Neutrophil (primary cell): ENCODE data around the gene NTSR1.

ENCODE experiments used
- H3K27ac ChIP-seq: fragments of 200-600 bp; sonication (generic); 2 replicates; pipeline ENCODE4 v1.5.1; 2016; ENCODE audit warnings: mild to moderate bottlenecking, moderate library complexity
- H3K27me3 ChIP-seq: fragments of 200-600 bp; sonication (generic); 2 replicates; pipeline ENCODE4 v1.6.0; 2016; ENCODE audit warnings: mild to moderate bottlenecking
- H3K36me3 ChIP-seq: fragments of 200-600 bp; sonication (generic); 2 replicates; pipeline ENCODE4 v1.5.1; 2017
- H3K4me1 ChIP-seq, 2 experiments: fragments of 200-600 bp in 1 of 2; sonication (generic) in 1 of 2; 1 replicate in 1 of 2; 2 replicates in 1 of 2; pipeline versions ENCODE4 v1.5.1 to v1.6.1; 2013 to 2016; ENCODE audit warnings: low read depth in 1 of 2, low read length in 1 of 2, mild to moderate bottlenecking in 1 of 2, moderate library complexity in 1 of 2; ENCODE audit not compliant: control insufficient read depth in 1 of 2, insufficient read depth in 1 of 2
- H3K4me3 ChIP-seq, 2 experiments: fragments of 200-600 bp in 1 of 2; sonication (generic) in 1 of 2; 1 replicate in 1 of 2; 2 replicates in 1 of 2; pipeline ENCODE4 v1.5.1; 2013 to 2016; ENCODE audit warnings: low read depth in 1 of 2, low read length in 1 of 2, mild to moderate bottlenecking in 1 of 2, moderate library complexity in 1 of 2
- H3K9me3 ChIP-seq: fragments of 200-600 bp; sonication (generic); 2 replicates; pipeline ENCODE4 v1.5.1; 2016
- TF ChIP-seq, protein P1 (sequence below): fragments of 200-600 bp; sonication (generic); IDR thresholded peaks from 2 replicates; pipeline ENCODE4 v1.5.1; 2016; ENCODE audit warnings: antibody characterized with exemption

NTSR1 gene

DNA sequence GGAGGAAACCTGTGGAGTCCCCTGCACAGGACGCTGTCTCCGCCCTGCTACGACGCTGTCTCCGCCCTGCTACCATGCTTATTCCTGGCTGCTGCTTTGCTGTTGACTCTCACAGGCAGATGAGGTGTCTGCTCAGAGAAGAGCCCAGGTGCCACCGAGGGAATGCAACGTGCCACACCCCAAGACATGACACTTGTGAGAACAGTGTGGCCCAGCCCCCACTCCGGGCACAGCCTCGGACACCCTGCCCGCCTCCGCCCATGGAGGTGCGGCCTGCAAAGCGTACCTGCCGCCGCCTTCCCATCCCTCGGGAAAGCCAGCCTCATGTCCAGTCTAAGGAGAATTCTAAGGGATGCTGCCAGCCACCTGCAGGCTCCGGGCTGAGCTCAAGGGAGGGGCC, 72.1 kb downstream of the NTSR1 start:
- H3K36me3 ChIP-seq = no peaks in the 10 kb centered on the region
- peaks cover 24 to 30% of the 10 kb centered on the region in 2 experiments for H3K4me1 ChIP-seq
- H3K27ac ChIP-seq = no peak overlapping the region
- H3K27me3 ChIP-seq = no peaks in the 10 kb centered on the region
- H3K4me3 ChIP-seq = no peak overlapping the region
- no peaks in the 10 kb centered on the region for H3K9me3 ChIP-seq
- TF ChIP-seq, protein P1, sequence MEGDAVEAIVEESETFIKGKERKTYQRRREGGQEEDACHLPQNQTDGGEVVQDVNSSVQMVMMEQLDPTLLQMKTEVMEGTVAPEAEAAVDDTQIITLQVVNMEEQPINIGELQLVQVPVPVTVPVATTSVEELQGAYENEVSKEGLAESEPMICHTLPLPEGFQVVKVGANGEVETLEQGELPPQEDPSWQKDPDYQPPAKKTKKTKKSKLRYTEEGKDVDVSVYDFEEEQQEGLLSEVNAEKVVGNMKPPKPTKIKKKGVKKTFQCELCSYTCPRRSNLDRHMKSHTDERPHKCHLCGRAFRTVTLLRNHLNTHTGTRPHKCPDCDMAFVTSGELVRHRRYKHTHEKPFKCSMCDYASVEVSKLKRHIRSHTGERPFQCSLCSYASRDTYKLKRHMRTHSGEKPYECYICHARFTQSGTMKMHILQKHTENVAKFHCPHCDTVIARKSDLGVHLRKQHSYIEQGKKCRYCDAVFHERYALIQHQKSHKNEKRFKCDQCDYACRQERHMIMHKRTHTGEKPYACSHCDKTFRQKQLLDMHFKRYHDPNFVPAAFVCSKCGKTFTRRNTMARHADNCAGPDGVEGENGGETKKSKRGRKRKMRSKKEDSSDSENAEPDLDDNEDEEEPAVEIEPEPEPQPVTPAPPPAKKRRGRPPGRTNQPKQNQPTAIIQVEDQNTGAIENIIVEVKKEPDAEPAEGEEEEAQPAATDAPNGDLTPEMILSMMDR = no peak

- H3K9me3 ChIP-seq = no peaks in the 10 kb centered on the region
- peaks cover 7 to 15% of the 10 kb centered on the region in 2 experiments for H3K4me1 ChIP-seq
- no peaks in the 10 kb centered on the region for H3K27me3 ChIP-seq
- no peak overlapping the region for H3K4me3 ChIP-seq
- no peak overlapping the region for H3K27ac ChIP-seq
- no peaks in the 10 kb centered on the region for H3K36me3 ChIP-seq
- TF ChIP-seq, protein P1 = no peak
Observed at GRCh38 chr20:62782149-62782892, 73.7 kb downstream of the NTSR1 start.

GRCh38 chr20:62782893-62783278, 74.2 kb downstream of the NTSR1 start:
- H3K4me1 ChIP-seq = peaks cover 7 to 13% of the 10 kb centered on the region in 2 experiments
- H3K9me3 ChIP-seq = no peaks in the 10 kb centered on the region
- H3K36me3 ChIP-seq = no peaks in the 10 kb centered on the region
- H3K4me3 ChIP-seq = no peak overlapping the region
- TF ChIP-seq, protein P1 = no peak
- no peaks in the 10 kb centered on the region for H3K27me3 ChIP-seq
- no peak overlapping the region for H3K27ac ChIP-seq

DNA sequence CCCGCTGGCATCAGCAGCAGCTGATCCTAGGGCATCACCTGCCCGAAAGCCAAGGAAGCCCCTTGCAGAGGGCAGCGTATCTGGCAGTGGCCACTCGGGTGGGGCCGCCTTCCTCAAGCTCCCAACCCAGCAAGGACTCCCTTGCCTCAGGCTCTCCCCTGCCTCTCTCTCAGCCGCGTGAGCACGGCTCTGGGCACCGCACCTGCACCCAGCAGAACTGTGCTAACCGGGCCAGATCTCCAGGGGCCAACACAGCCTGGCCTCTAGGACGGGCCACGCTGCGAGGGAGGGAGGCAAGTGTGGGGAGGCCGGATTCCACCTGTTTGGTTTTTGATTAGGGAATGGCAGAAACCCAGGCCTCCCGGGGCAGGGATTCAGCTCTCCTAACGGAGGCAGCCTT, 75.9 kb downstream of the NTSR1 start:
- H3K27me3 ChIP-seq = no peaks in the 10 kb centered on the region
- TF ChIP-seq, protein P1 = no peak
- peaks cover 5 to 12% of the 10 kb centered on the region in 2 experiments for H3K4me1 ChIP-seq
- H3K27ac ChIP-seq = no peak overlapping the region
- H3K36me3 ChIP-seq = no peaks in the 10 kb centered on the region
- no peak overlapping the region for H3K4me3 ChIP-seq
- no peaks in the 10 kb centered on the region for H3K9me3 ChIP-seq

- H3K4me3 ChIP-seq = no peak overlapping the region
- H3K27me3 ChIP-seq = no peaks in the 10 kb centered on the region
- TF ChIP-seq, protein P1 = no peak
- no peaks in the 10 kb centered on the region for H3K9me3 ChIP-seq
- no peaks in the 10 kb centered on the region for H3K36me3 ChIP-seq
- peaks cover 5 to 12% of the 10 kb centered on the region in 2 experiments for H3K4me1 ChIP-seq
- H3K27ac ChIP-seq = no peak overlapping the region
Observed at GRCh38 chr20:62785393-62785792, 76.8 kb downstream of the NTSR1 start.
